K562 (cell line): Measurements from ENCODE around the gene ZDHHC5. TPM values are rescaled to one million over a fixed set of nuclear protein-coding genes. Genes with fewer than 3 reads are reported as not detected.

Experiments used
- CBX5 ChIP-seq: IDR thresholded peaks from 2 replicates; pipeline ENCODE4 v1.6.1; 2014; ENCODE audit warnings: low read depth, borderline replicate concordance
- CEBPG ChIP-seq, 3 experiments: fragments of 200-800 bp in 1 of 3; sonication (Bioruptor generic) in 1 of 3; sonication (generic) in 1 of 3; formaldehyde crosslinking in 1 of 3; IDR thresholded peaks in 2 of 3; conservative IDR thresholded peaks in 1 of 3; 2 replicates each; pipeline versions ENCODE4 v1.6.1 to v1.8.0; 2016 to 2022; ENCODE audit warnings: missing compliant biosample characterization in 2 of 3, missing genetic modification characterization in 2 of 3, mild to moderate bottlenecking in 1 of 3, missing genetic modification reagents in 1 of 3
- ELF4 ChIP-seq: fragments of 450-650 bp; formaldehyde crosslinking; IDR thresholded peaks from 2 replicates; pipeline ENCODE4 v1.4.0; 2022; ENCODE audit warnings: missing genetic modification characterization
- GABPA ChIP-seq: fragments of 200-800 bp; sonication (Bioruptor generic); conservative IDR thresholded peaks from 2 replicates; pipeline ENCODE4 v1.6.1; 2016; ENCODE audit warnings: low read depth, missing genetic modification characterization, missing compliant biosample characterization
- GTF3C2 ChIP-seq: IDR thresholded peaks from 3 replicates; pipeline ENCODE4 v1.6.1; 2011; ENCODE audit warnings: borderline replicate concordance, mild to moderate bottlenecking, moderate library complexity; ENCODE audit not compliant: insufficient read length; ENCODE audit errors: extremely low read depth
- JUND ChIP-seq, 2 experiments: IDR thresholded peaks; 2 replicates in 1 of 2; 3 replicates in 1 of 2; pipeline ENCODE4 v1.6.1; 2011; ENCODE audit warnings: borderline replicate concordance in 2 of 2, low read depth in 2 of 2, low read length in 2 of 2, improper control_type of control experiment in 1 of 2, missing biosample characterization in 1 of 2, missing genetic modification characterization in 1 of 2, missing genetic modification reagents in 1 of 2
- MTA2 ChIP-seq: fragments of 450-650 bp; IDR thresholded peaks from 2 replicates; pipeline ENCODE4 v1.6.1; 2016; ENCODE audit warnings: low read depth
- MTA3 ChIP-seq: fragments of 450-650 bp; formaldehyde crosslinking; IDR thresholded peaks from 2 replicates; pipeline ENCODE4 v1.6.1; 2017; ENCODE audit warnings: mild to moderate bottlenecking, borderline replicate concordance
- NFYB ChIP-seq: IDR thresholded peaks from 2 replicates; pipeline ENCODE4 v1.6.1; 2011; ENCODE audit warnings: mild to moderate bottlenecking, moderate library complexity; ENCODE audit not compliant: insufficient read length; ENCODE audit errors: extremely low read depth
- NUFIP1 ChIP-seq: fragments of 450-650 bp; IDR thresholded peaks from 2 replicates; pipeline ENCODE4 v1.6.1; 2018; ENCODE audit not compliant: partially characterized antibody
- PHF8 ChIP-seq: fragments of 200-600 bp; sonication (generic); IDR thresholded peaks from 2 replicates; pipeline ENCODE4 v1.6.1; 2012; ENCODE audit warnings: mixed run types, mild to moderate bottlenecking, inconsistent platforms, low read length, moderate library complexity, borderline replicate concordance
- SMAD3 ChIP-seq: fragments of 450-650 bp; formaldehyde crosslinking; conservative IDR thresholded peaks from 2 replicates; pipeline ENCODE4 v1.4.0; 2020; ENCODE audit warnings: mild to moderate bottlenecking
- SNIP1 ChIP-seq: fragments of 450-650 bp; IDR thresholded peaks from 2 replicates; pipeline ENCODE4 v1.7.1; 2017; ENCODE audit warnings: low read depth, mild to moderate bottlenecking
- TARDBP ChIP-seq: fragments of 450-650 bp; IDR thresholded peaks from 2 replicates; pipeline ENCODE4 v1.6.1; 2016
- ZBTB8A ChIP-seq: fragments of 450-650 bp; IDR thresholded peaks from 2 replicates; pipeline ENCODE4 v1.6.1; 2018; ENCODE audit warnings: mild to moderate bottlenecking, moderate library complexity; ENCODE audit not compliant: partially characterized antibody
- ZNF584 ChIP-seq: fragments of 200-800 bp; sonication (Bioruptor generic); IDR thresholded peaks from 2 replicates; pipeline ENCODE4 v1.6.1; 2016; ENCODE audit warnings: low read depth, mild to moderate bottlenecking, missing genetic modification characterization, missing compliant biosample characterization
- polyA plus RNA-seq, 8 experiments: library from polyadenylated mRNA; depleted of rRNA in 4 of 8; stranded (reverse) in 5 of 8; unstranded in 3 of 8; fragments of >200 nt; fragmentation: Nextera tagmentation in 2 of 8; fragmentation: Illumina TruSeq in 1 of 8; extraction: Ambion mirVana in 2 of 8; extraction: Trizol in 1 of 8; gene quantifications; 2 replicates each; pipeline versions ENCODE4 v1.2.1 to v1.2.3, GENCODE V29; 2011 to 2014; ENCODE audit warnings: inconsistent platforms in 1 of 8, missing spikeins in 1 of 8
- total RNA-seq, 7 experiments: library from RNA; depleted of rRNA in 6 of 7; stranded (reverse); fragments of >200 nt in 6 of 7; fragmentation: Illumina TruSeq in 2 of 7; extraction: Trizol in 2 of 7; gene quantifications; 2 replicates each; pipeline versions ENCODE4 v1.2.1 to v1.2.3, GENCODE V29; 2011 to 2021; ENCODE audit warnings: low replicate concordance in 1 of 7
- TF ChIP-seq, protein P1 (sequence below): fragments of 450-650 bp; IDR thresholded peaks from 2 replicates; pipeline ENCODE4 v1.6.1; 2014; ENCODE audit warnings: low read depth, mild to moderate bottlenecking, moderate library complexity, borderline replicate concordance
- TF ChIP-seq, protein P2 (sequence below): IDR thresholded peaks from 3 replicates; pipeline ENCODE4 v1.6.1; 2011; ENCODE audit warnings: borderline replicate concordance, mild to moderate bottlenecking; ENCODE audit not compliant: insufficient read length, insufficient read depth
- TF ChIP-seq, protein P3 (sequence below): sonication (generic); formaldehyde crosslinking; IDR thresholded peaks from 2 replicates; pipeline ENCODE4 v1.8.0; 2022; ENCODE audit warnings: missing genetic modification reagents, mild to moderate bottlenecking, borderline replicate concordance

The ZDHHC5 gene
- total and polyA plus RNA-seq, 9 of the 15 experiments (the other 6 are each of a cell fraction or from before 2014, with no cell fraction given): 3.8 to 64.2 (median 35.9) TPM

- TF ChIP-seq MTA2 (peak; percentile 65), PHF8 (peak; percentile 72; the same call in 1 of the 2 replicates), ELF4 (CRISPR knock-in tag) (0 out of 2 replicates have a peak, but pooled peaks have one; percentile 65), SMAD3 (CRISPR knock-in tag) (0 out of 2 replicates have a peak, but pooled peaks have one; percentile 6), TARDBP (no peak), NFYB (peak; percentile 77), GTF3C2 (no peak), MTA3 (peak; percentile 50; the same call in 1 of the 2 replicates), CBX5 (no peak), GABPA (peak; percentile 99), JUND (IDR thresholded peaks at IDR 0.05; ENCODE audit: borderline replicate concordance, low read depth, low read length) (no peak; the same call in 1 of the 2 replicates), JUND (tag; IDR thresholded peaks at IDR 0.05; ENCODE audit: borderline replicate concordance, low read depth, low read length) (no peak), ZNF584 (CRISPR knock-in tag) (no peak), ZBTB8A (no peak), CEBPG (CRISPR knock-in tag; IDR thresholded peaks at IDR 0.05) (no peak), CEBPG (tag; conservative IDR thresholded peaks at IDR 0.05 in 1 of 2, IDR thresholded peaks at IDR 0.05 in 1 of 2) (no peak), SNIP1 (no peak), NUFIP1 (no peak)
- TF ChIP-seq, protein P1, sequence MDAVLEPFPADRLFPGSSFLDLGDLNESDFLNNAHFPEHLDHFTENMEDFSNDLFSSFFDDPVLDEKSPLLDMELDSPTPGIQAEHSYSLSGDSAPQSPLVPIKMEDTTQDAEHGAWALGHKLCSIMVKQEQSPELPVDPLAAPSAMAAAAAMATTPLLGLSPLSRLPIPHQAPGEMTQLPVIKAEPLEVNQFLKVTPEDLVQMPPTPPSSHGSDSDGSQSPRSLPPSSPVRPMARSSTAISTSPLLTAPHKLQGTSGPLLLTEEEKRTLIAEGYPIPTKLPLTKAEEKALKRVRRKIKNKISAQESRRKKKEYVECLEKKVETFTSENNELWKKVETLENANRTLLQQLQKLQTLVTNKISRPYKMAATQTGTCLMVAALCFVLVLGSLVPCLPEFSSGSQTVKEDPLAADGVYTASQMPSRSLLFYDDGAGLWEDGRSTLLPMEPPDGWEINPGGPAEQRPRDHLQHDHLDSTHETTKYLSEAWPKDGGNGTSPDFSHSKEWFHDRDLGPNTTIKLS: peak; percentile 21; the same call in 1 of the 2 replicates
- TF ChIP-seq, protein P2, sequence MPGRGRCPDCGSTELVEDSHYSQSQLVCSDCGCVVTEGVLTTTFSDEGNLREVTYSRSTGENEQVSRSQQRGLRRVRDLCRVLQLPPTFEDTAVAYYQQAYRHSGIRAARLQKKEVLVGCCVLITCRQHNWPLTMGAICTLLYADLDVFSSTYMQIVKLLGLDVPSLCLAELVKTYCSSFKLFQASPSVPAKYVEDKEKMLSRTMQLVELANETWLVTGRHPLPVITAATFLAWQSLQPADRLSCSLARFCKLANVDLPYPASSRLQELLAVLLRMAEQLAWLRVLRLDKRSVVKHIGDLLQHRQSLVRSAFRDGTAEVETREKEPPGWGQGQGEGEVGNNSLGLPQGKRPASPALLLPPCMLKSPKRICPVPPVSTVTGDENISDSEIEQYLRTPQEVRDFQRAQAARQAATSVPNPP: no peak
- TF ChIP-seq, protein P3, sequence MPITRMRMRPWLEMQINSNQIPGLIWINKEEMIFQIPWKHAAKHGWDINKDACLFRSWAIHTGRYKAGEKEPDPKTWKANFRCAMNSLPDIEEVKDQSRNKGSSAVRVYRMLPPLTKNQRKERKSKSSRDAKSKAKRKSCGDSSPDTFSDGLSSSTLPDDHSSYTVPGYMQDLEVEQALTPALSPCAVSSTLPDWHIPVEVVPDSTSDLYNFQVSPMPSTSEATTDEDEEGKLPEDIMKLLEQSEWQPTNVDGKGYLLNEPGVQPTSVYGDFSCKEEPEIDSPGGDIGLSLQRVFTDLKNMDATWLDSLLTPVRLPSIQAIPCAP (CRISPR knock-in tag): no peak
Measured at GRCh38 chr11:57712256-57713150, 44.6 kb downstream of the ZDHHC5 start, which contains the start of gene TMX2 (continued).
